GM23248 (cell line): ENCODE measurements around the gene ZDHHC11.
"Not testable (repeated sequence)": the region's sequence is repeated elsewhere in the genome, so short reads cannot be mapped to it uniquely, and the experiment has no call there.

Experiments used
- EZH2 ChIP-seq: fragments of 200-600 bp; sonication (generic); IDR thresholded peaks from 2 replicates; pipeline ENCODE4 v1.6.1; 2018; ENCODE audit warnings: antibody characterized with exemption, mild to moderate bottlenecking; ENCODE audit not compliant: insufficient read depth, poor library complexity, severe bottlenecking
- EZH2phosphoT487 ChIP-seq: fragments of 200-600 bp; sonication (generic); IDR thresholded peaks from 2 replicates; pipeline ENCODE4 v1.6.1; 2018; ENCODE audit warnings: antibody characterized with exemption, moderate library complexity, mild to moderate bottlenecking, low read depth; ENCODE audit not compliant: insufficient read depth

- not testable (repeated sequence) for TF ChIP-seq EZH2phosphoT487, EZH2
Measured at GRCh38 chr5:837621-838121, 13.1 kb downstream of the ZDHHC11 start.
